NT2/D1 (cell line): Measurements from ENCODE around the gene ATP23.

Experiments used
- SUZ12 ChIP-seq: IDR thresholded peaks from 2 replicates; pipeline ENCODE4 v1.6.1; 2011; ENCODE audit not compliant: insufficient read length, insufficient read depth; ENCODE audit errors: extremely low read depth
- ZNF274 ChIP-seq: IDR thresholded peaks from 2 replicates; pipeline ENCODE4 v1.6.1; 2011; ENCODE audit warnings: mild to moderate bottlenecking, low read depth, low read length

DNA sequence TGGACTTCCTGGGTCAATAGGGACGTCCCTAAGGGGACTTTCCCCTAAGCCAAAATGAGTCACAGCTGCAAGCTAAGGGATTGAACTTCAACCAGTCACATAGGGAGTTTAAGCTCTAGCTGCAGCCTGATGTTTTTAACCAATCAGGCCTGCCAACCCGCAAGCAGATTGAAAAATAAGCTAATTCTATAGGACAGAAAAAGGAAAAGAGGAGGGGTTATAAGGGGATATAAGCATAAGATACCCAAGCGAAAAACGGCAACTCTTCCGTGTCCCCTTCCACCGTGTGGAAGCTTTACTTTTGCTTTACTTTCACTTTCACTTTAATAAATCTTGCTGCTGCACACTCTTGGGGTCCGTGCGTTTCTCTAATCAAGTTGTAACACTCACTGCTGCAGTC lies 24.4 kb downstream of the ATP23 start:
- TF ChIP-seq SUZ12: no peak
- no peak for TF ChIP-seq ZNF274
